Epithelial cell of proximal tubule (primary cell): ENCODE results near the gene MAPK7. TPM values are rescaled to one million over a fixed set of nuclear protein-coding genes. Genes with fewer than 3 reads are reported as not detected.

Experiments used
- DNase-seq: peaks from one replicate; pipeline ENCODE4 v3.0.0-alpha.2; 2011; ENCODE audit warnings: low read depth
- H3K4me3 ChIP-seq: 2 replicates; pipeline ENCODE4 v1.5.1; 2011; ENCODE audit warnings: low read depth, mild to moderate bottlenecking, low read length
- CTCF ChIP-seq: conservative IDR thresholded peaks from 2 replicates; pipeline ENCODE4 v1.5.1; 2012; ENCODE audit warnings: low read depth, mild to moderate bottlenecking, low read length
- total RNA-seq: library from RNA; depleted of rRNA; stranded (reverse); fragments of >200 nt; gene quantifications from 2 replicates; pipeline ENCODE4 v1.2.3, GENCODE V29; 2015

The MAPK7 gene
- total RNA-seq, 1 donor from 2014 or later = 19.0 TPM

- DNase-seq = no peak
- TF ChIP-seq CTCF = no peak
- H3K4me3 ChIP-seq = no peak overlapping the region
Measured at GRCh38 chr17:19372866-19373504, 5.3 kb upstream of the MAPK7 start.

- no peak overlapping the region for H3K4me3 ChIP-seq
- DNase-seq = no peak
- TF ChIP-seq CTCF = no peak
Measured at GRCh38 chr17:19374136-19374535, 4.2 kb upstream of the MAPK7 start.

GRCh38 chr17:19375732-19376131 is 2.6 kb upstream of the MAPK7 start:
- H3K4me3 ChIP-seq = no peak overlapping the region
- DNase-seq = no peak
- TF ChIP-seq CTCF = no peak

GRCh38 chr17:19376811-19377210 is 1.5 kb upstream of the MAPK7 start:
- peak overlapping the region; percentile 86 for H3K4me3 ChIP-seq
- TF ChIP-seq CTCF = no peak
- no peak for DNase-seq

- TF ChIP-seq CTCF = no peak
- peak overlapping the region; percentile 86 for H3K4me3 ChIP-seq
- peak; percentile 90 for DNase-seq
Measured at GRCh38 chr17:19377602-19378415, 489 bp upstream of the MAPK7 start.

- TF ChIP-seq CTCF = peak; percentile 14
- H3K4me3 ChIP-seq = peak overlapping the region; percentile 86
- DNase-seq = no peak
Measured at GRCh38 chr17:19379361-19380065, 1.2 kb downstream of the MAPK7 start.
